H1 (cell line): ENCODE data around the gene ATG5. TPM values are rescaled to one million over a fixed set of nuclear protein-coding genes. Genes with fewer than 3 reads are reported as not detected.

Experiments used
- CTBP2 ChIP-seq: IDR thresholded peaks from 2 replicates; pipeline ENCODE4 v1.7.0; 2011; ENCODE audit warnings: borderline replicate concordance, mild to moderate bottlenecking, moderate library complexity, mixed read lengths, low read length; ENCODE audit not compliant: insufficient read depth, insufficient read length
- KDM1A ChIP-seq: fragments of 200-600, 300-600 bp; sonication (generic); IDR thresholded peaks from 2 replicates; pipeline ENCODE4 v1.7.1; 2016; ENCODE audit warnings: mild to moderate bottlenecking, low read length, borderline replicate concordance
- POU5F1 ChIP-seq: IDR thresholded peaks from 2 replicates; pipeline ENCODE4 v1.6.1; 2011; ENCODE audit warnings: low read depth, mild to moderate bottlenecking, low read length, moderate library complexity
- polyA plus RNA-seq, 7 experiments: library from polyadenylated mRNA; depleted of rRNA in 3 of 7; stranded (reverse) in 5 of 7; unstranded in 2 of 7; fragments of >200 nt in 5 of 7; fragments of 200-250 nt in 2 of 7; gene quantifications; 1 replicate in 5 of 7; 2 replicates in 1 of 7; 4 replicates in 1 of 7; pipeline versions ENCODE4 v1.2.1 to v1.2.3, GENCODE V29; 2011 to 2013; ENCODE audit warnings: missing spikeins in 2 of 7, mixed read lengths in 2 of 7
- total RNA-seq: library from RNA; stranded (reverse); fragmentation: NEBNext Ultra II Directional; extraction: Animal tissue kit (Norgen Biotek cat#: 25700); gene quantifications from 2 replicates; pipeline ENCODE4 v1.2.1, GENCODE V29; 2021

Gene ATG5
- total and polyA plus RNA-seq, 2 of the 8 experiments (the other 6 are each of a cell fraction or from before 2014, with no cell fraction given) = 18.2 to 39.0 TPM

DNA sequence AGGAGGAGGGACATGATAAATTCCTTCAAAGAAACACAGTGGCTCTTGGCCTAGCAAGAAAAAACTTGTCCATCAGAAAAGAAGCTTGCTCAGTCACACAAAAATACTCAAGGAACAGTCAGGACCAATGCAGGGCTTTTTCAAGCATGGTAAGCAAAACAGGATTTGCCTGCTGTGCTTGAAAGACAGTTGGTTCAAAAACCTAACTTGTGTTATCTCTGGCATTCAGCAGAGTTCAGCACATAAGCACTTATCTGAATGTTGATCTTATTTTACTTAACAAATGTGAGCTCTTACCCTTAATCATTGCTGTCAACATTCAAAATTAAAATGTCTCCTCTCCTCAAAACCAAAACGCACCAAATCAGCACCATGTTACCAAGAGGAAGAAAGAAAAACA is 38.3 kb downstream of the ATG5 start (continued):
- TF ChIP-seq KDM1A (no peak), POU5F1 (no peak), CTBP2 (no peak)
